ENCODE results near the gene STK32C. TPM values are rescaled to one million over a fixed set of nuclear protein-coding genes. Genes with fewer than 3 reads are reported as not detected.

STK32C gene
- total RNA-seq, 1 donor from 2014 or later: 12.2 TPM

DNA sequence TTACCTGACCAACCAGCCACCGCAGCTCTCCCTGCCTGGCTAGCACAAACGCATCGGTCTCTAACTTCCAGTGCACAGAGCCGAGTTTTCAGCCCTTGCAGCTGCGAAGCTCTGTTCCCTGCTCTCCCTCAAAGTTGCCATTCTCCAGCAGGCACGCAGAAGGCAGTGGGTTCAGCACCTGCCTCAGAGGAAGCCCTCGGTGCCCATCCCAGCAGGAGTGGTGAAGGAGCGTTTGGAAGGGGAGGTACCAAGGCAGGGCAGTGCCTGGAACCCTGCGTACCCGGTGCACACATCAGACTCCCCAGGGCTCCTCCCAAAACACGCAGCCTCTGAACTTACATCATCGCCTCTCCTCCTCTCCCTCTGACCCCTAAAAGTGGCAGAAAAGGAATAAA, 1.7 kb upstream of the STK32C start:
- H3K36me3 ChIP-seq (ENCODE audit: control insufficient read depth, insufficient read depth, low read length): no peaks in the 10 kb centered on the region
- no peak for DNase-seq (ENCODE audit: low read depth)
- no peak overlapping the region for H3K4me3 ChIP-seq (ENCODE audit: low read depth, low read length)
- TF ChIP-seq, protein P1, sequence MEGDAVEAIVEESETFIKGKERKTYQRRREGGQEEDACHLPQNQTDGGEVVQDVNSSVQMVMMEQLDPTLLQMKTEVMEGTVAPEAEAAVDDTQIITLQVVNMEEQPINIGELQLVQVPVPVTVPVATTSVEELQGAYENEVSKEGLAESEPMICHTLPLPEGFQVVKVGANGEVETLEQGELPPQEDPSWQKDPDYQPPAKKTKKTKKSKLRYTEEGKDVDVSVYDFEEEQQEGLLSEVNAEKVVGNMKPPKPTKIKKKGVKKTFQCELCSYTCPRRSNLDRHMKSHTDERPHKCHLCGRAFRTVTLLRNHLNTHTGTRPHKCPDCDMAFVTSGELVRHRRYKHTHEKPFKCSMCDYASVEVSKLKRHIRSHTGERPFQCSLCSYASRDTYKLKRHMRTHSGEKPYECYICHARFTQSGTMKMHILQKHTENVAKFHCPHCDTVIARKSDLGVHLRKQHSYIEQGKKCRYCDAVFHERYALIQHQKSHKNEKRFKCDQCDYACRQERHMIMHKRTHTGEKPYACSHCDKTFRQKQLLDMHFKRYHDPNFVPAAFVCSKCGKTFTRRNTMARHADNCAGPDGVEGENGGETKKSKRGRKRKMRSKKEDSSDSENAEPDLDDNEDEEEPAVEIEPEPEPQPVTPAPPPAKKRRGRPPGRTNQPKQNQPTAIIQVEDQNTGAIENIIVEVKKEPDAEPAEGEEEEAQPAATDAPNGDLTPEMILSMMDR (IDR thresholded peaks at IDR 0.05; ENCODE audit: insufficient read depth, low read length, poor library complexity, severe bottlenecking): no peak
- peaks cover 8% of the 10 kb centered on the region for H3K27me3 ChIP-seq (ENCODE audit: control insufficient read depth, insufficient read depth, low read length)

DNA sequence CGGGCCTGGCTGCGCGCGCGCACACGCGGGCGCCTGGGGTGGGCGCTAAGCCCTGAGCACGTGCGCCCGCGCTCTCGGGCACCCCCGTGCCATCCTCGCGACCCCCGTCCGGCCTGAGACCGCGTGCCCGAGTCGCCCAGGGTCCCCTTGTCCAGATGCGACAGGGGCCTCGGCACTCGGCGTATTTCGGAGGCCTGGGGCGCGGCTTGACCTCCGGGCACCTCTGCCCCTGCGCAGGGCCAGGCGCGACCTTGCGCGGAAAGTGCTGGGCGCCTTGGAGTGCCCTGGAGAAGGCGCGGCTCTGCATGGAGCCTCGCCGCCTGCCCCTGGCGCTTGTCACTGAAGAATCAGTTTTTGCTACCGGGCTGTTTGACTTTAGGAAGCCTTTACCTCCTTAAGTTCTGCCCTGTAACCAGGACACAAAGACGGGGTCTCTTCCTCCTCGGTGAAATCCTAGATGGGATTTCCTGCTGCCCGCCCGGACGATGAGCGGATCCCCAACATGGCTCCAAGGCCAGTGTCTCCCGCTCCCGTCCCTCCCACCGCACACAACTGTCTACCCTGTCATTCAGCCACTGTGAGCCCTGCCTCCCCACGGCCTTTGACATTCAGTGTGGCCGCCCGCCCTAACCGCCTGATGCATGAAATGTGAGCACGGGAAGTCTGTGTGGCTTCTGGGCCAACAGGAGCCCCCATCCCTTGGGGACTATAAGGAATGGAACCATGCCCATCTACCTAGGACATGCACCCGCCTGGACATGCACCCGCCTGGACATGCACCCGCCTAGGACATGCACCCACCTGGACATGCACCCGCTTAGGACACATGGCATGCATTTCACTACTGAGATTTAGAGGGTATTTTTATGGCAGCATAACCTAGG, 1.1 kb upstream of the STK32C start:
- DNase-seq (ENCODE audit: low read depth): no peak
- TF ChIP-seq, protein P1 (IDR thresholded peaks at IDR 0.05; ENCODE audit: insufficient read depth, low read length, poor library complexity, severe bottlenecking): no peak
- Histone ChIP-seq H3K27me3 (ENCODE audit: control insufficient read depth, insufficient read depth, low read length) (peaks cover 8% of the 10 kb centered on the region), H3K4me3 (ENCODE audit: low read depth, low read length) (peak overlapping the region; percentile 55), H3K36me3 (ENCODE audit: control insufficient read depth, insufficient read depth, low read length) (no peaks in the 10 kb centered on the region)

DNA sequence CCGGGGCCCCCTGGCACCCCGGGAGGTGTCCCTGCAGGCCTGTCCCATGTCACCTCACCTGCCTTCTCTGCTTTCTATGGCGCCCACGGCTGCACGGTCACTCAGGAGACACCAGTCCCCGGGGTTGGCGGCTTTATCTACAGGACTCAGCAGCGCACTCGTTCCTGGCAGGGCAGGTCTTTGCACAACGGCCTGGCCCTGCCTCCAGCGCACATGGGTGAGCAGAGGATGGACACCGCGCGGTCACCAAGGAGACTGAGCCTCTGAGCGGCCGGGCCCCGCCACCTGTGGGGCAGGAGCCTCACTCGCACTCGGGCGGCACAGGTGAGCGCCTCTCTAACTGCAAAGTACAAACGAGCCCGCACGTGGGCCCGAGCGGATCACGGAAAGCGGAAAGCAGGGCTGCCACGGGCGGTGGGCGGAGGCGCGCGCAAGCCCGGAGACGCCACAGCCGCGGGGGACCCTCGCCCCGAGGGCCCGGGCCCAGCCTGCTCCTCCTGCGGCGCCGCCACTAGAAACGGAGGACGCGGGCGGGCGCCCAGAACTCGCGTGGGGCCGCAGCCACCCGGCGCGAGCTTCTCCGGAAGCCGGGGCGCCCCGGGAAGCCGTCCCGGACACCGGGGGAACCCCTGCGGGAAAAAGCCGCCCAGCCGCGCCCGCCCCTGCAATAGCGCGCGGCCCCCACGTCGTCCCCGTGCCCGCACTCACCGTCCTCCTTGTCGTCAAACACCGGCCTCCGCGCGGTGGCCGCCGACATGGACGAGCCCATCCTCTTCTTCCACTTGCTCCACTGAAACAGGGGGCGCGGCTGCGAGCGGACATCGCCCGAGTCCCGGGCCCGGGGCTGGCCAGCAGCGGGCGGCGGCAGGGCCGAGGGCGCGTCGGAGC, 642 bp downstream of the STK32C start:
- peak overlapping the region; percentile 51 for H3K4me3 ChIP-seq (ENCODE audit: low read depth, low read length)
- H3K36me3 ChIP-seq (ENCODE audit: control insufficient read depth, insufficient read depth, low read length): no peaks in the 10 kb centered on the region
- no peak for DNase-seq (ENCODE audit: low read depth)
- peaks cover 13% of the 10 kb centered on the region for H3K27me3 ChIP-seq (ENCODE audit: control insufficient read depth, insufficient read depth, low read length)
- TF ChIP-seq, protein P1 (IDR thresholded peaks at IDR 0.05; ENCODE audit: insufficient read depth, low read length, poor library complexity, severe bottlenecking): no peak

DNA sequence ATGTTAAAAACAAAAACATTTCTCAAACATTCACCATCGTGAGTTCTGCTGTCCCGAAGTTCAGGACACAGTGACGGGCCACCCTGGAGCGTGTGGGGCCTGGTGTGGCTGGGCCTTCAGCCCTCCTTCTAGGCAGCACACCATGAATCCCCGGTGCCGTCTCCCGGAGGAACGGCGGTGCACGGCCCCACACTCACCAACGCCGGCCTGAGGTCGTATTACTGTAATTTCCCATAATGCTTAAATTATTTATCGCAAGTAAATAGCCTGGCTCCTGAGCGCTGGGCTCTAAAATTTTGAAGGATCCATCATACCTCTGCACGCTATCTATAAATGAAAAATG, 1.4 kb downstream of the STK32C start:
- peaks cover 13% of the 10 kb centered on the region for H3K27me3 ChIP-seq (ENCODE audit: control insufficient read depth, insufficient read depth, low read length)
- TF ChIP-seq, protein P1 (IDR thresholded peaks at IDR 0.05; ENCODE audit: insufficient read depth, low read length, poor library complexity, severe bottlenecking): no peak
- DNase-seq (ENCODE audit: low read depth): no peak

DNA sequence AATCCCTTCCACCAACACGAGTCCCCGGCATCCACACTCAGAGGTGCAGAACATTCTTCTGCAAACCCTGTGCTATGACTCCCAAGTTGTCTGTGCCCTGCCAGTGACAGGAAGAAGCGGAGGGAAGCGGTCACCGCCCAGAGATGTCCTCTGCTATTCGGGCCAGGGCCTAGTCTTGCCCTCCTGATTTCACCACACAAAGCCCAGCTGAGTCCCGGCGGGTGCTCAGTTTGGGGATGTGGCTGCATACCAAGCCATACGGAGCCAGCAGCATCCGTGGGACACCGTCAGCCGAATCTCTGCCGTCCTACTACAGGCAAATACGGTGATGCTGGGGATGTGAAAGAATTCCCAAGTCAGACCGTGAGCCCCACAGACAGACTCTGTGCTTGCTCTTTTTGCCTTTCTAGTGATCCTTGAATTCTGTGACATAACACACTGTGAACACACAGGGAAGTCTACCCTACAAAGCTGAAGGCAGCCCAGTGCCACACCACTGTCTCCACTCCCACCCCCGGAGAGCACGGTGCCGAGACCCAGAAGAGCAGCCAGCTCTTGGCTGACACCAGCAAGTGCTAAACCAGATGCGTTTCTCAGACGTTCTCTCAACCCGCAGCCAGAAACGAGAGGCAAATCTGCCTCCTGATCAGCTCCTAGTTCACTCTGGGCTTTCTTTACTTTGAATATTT, 2.0 kb downstream of the STK32C start:
- Histone ChIP-seq H3K4me3 (ENCODE audit: low read depth, low read length) (no peak overlapping the region), H3K27me3 (ENCODE audit: control insufficient read depth, insufficient read depth, low read length) (peaks cover 13% of the 10 kb centered on the region), H3K36me3 (ENCODE audit: control insufficient read depth, insufficient read depth, low read length) (no peaks in the 10 kb centered on the region)
- no peak for DNase-seq (ENCODE audit: low read depth)
- TF ChIP-seq, protein P1 (IDR thresholded peaks at IDR 0.05; ENCODE audit: insufficient read depth, low read length, poor library complexity, severe bottlenecking): no peak

More for the DNA sequence above, 1.4 kb downstream of the STK32C start:
- H3K36me3 ChIP-seq (ENCODE audit: control insufficient read depth, insufficient read depth, low read length): no peaks in the 10 kb centered on the region
- no peak overlapping the region for H3K4me3 ChIP-seq (ENCODE audit: low read depth, low read length)

Measured in kidney epithelial cell (primary cell).